HPDE6-E6E7 (cell line): Measurements from ENCODE around the gene C20orf141.
"Not testable (repeated sequence)": the region's sequence is repeated elsewhere in the genome, so short reads cannot be mapped to it uniquely, and the experiment has no call there.

Source experiments
- DNase-seq: peaks from one replicate; pipeline ENCODE4 v3.0.0; 2011; ENCODE audit warnings: missing footprints; ENCODE audit errors: extremely low spot score

Gene C20orf141

DNA sequence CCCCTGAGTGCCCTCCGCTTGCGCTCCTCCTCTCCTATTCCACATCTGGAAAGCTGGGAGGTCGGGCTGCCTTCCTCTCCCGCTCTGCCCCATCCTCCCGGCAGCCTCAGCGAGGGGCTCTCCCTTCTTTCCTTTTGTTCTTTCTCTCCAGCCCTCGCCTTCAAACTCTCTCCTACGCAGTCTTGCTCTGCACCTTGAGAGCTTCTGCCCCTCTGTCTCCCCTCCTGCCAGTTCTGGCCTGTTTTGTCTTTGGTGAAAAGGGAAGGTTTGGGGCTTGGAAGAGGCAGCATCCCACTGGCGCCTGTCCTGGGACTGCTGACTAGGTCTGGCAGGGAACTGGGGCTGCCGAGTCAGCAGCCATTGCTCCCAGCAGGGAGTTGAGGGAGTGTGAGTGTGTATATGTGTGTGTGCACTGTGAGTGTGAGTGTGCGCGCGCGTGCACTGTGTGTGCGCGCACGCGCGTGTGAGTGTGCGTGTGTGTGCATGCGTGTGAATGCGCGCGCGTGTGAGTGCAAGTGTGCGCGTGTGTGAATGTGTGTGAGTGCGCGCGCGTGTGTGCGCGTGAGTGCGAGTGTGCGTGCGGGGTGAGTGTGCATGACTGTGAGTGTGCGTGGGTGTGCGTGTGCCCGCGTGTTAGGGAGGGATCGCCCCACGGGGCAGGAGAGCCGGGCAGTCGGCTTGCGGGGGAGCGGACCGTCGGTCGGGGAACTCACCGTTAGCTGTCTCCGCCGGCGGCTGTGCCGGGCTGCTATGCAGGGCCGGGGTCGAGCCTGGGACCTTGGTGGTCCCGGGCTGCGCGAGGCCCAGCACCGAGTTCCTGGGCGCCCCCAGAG is 14.9 kb upstream of the C20orf141 start:
- no peak for DNase-seq

DNA sequence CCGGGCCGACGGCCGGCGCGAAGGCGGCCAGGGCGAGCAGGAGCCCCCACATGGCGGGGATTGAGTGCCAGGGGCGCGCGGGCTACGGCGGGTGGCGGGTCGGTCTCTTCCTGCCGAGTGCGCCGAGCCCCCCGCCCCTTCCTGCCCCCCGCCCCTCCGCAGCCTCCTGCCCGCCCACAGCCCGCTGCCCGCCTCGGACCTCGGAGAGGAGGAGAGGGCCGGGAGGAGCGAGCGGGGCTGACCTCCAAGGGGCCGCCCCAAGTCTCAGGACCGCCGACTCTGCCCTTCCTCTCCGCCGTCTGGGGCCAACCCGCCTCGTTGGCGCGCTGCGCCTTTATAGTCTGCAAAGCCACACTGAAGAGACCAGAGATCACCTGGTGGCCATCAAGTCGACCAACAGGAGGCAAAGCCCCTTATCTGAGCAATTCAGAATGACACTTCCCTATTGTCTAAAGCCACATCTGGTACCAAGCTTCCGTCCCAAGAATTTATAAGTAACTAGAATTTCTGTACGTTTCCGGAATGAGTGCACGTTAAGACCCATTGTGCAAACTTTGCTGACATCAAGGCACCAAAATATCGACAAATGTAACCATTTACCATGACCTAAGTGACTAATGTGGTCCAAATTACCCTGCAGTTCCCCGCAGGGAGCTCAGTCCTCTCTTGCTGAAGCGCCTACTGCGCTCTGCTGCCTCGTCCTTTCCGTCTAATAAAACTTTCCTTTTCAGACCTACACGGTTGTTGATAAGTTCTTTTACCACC is 14.1 kb upstream of the C20orf141 start, which contains the start of gene CPXM1:
CPXM1 (minus strand) TSS at position 107 of the 765 bp plus-strand sequence; CDS start at position 52, 55 bp downstream.
- DNase-seq = no peak

GRCh38 chr20:2801286-2801728 is 13.5 kb upstream of the C20orf141 start:
- no peak for DNase-seq

DNA sequence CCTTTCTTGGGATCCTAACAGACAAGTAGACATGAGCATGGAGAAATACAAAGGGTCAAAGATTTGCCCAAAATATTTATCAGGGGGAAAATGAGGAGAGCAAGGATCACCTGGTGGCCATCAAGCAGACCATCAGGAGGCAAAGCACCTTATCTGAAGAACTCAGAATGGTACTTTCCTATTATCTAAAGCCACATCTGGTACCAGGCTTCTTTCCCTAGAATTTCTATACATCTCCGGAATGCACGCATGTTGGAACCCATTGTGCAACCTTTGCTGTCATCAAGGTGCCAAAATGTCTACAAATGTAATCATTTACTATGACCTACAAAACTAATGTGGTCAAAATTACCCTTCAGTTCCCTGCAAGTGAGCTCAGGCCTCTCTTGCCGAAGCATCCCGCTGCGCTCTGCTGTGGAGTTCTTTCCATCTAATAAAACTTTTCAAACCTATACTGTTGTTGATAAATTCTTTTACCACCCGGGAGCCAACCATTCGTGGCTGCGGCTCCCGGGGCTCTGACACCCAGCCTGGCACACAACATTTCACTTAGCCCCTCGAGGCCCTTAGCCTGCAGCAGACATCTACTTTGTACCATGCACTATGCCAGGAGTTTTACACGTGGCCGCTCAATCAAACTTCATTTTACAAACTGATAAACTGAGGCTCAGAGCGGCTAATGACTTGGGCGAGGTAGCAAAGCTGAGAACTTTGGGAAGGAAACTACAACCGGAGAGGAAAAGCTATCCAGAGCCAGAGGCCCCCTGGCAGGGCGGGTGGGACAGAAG is 10.6 kb upstream of the C20orf141 start:
- DNase-seq = no peak

- DNase-seq = no peak
These were observed 9.7 kb upstream of the C20orf141 start for GRCh38 chr20:2804852-2805688.

- DNase-seq = no peak
These were observed 9.0 kb upstream of the C20orf141 start for GRCh38 chr20:2805689-2806350.

GRCh38 chr20:2806351-2806701 is 8.5 kb upstream of the C20orf141 start:
- no peak for DNase-seq

GRCh38 chr20:2807019-2807418 is 7.8 kb upstream of the C20orf141 start:
- no peak for DNase-seq

DNA sequence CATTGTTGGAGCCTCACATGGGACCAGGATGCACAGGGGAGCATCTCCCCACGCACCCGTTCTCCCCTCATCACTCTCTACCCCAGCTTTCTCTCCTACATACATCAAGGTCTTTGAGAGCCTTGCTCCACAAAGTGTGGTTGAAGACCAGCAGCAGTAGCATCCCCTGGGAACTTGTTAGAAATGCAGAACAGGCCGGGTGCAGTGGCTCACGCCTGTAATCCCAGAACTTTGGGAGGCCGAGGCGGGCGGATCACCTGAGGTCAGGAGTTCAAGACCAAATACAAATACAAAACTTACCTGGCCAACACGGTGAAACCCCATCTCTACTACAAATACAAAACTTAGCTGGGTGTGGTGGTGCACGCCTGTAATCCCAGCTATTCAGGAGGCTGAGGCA is 6.9 kb upstream of the C20orf141 start:
- DNase-seq = not testable (repeated sequence)

GRCh38 chr20:2809690-2810089 is 5.1 kb upstream of the C20orf141 start:
- DNase-seq = no peak

- DNase-seq = no peak
These were observed 2.6 kb upstream of the C20orf141 start for GRCh38 chr20:2812189-2812588.

DNA sequence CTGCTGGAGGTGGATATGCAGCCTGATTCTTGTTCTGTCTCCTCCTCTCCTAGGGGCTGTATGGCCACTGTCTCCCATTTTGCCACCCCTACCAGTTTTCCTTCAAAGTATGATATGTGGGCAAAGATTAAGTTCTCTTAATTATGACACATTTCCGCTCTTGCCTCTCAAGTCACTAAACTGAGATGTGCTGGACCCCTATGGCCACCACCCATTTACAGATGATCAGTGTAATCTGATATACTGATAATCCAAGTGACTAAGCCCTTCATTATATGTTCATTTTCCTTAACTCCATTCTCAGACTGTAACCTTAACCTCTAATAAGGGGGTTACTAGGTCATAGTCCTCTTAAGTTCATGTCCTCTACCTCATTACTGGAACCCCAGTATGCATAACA is 711 bp upstream of the C20orf141 start:
- DNase-seq = no peak

- no peak for DNase-seq
These were observed 584 bp downstream of the C20orf141 start for GRCh38 chr20:2815242-2815900.

- no peak for DNase-seq
These were observed 1.3 kb downstream of the C20orf141 start, which contains the start of gene TMEM239 for GRCh38 chr20:2816030-2816582. TMEM239 (plus strand) TSS chr20:2816364; CDS start chr20:2816555, 191 bp downstream.

DNA sequence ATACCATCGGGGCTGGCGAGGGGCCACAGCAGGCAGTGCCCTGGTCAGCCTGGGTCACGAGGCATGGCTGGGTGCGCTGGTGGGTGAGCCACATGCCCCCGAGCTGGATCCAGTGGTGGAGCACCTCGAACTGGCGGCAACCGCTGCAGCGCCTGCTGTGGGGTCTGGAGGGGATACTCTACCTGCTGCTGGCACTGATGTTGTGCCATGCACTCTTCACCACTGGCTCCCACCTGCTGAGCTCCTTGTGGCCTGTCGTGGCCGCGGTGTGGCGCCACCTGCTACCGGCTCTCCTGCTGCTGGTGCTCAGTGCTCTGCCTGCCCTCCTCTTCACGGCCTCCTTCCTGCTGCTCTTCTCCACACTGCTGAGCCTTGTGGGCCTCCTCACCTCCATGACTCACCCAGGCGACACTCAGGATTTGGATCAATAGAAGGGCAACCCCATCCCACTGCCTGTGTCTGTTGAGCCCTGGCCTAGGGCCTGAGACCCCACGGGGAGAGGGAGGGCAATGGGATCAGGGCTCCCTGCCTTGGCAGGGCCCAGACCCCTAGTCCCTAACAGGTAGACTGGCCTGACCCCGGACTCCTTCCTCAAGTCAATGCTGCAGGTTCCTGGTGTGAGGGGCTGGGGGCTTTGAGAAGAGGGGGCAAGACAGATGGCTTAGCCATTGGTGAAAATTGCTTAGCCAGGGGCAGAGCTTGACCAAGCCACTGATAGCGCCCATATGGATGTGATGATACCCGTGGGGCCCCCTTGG is 2.0 kb downstream of the C20orf141 start:
- DNase-seq = no peak

- DNase-seq = no peak
These were observed 2.5 kb downstream of the C20orf141 start for GRCh38 chr20:2817341-2817726.

- DNase-seq = no peak
These were observed 3.3 kb downstream of the C20orf141 start for GRCh38 chr20:2817891-2818595.
